ENCODE measurements around the gene SUGCT. TPM values are rescaled to one million over a fixed set of nuclear protein-coding genes. Genes with fewer than 3 reads are reported as not detected.

Gene SUGCT
- total and polyA plus RNA-seq, 2 of the 8 experiments (the other 6 are each of a cell fraction or from before 2014, with no cell fraction given), result 2.8 to 5.4 TPM

- H4K91ac ChIP-seq (replicated peaks; ENCODE audit: insufficient read length, low read length), result no peak overlapping the region
- H3K18ac ChIP-seq (ENCODE audit: extremely low read depth, low read length), result no peak overlapping the region
- H2BK120ac ChIP-seq (replicated peaks; ENCODE audit: low read depth, low read length), result no peak overlapping the region
- H3K23me2 ChIP-seq (ENCODE audit: low read depth, low read length), result no peaks in the 10 kb centered on the region
- no peak overlapping the region for H2BK20ac ChIP-seq (ENCODE audit: low read length)
- H2BK12ac ChIP-seq (ENCODE audit: low read depth, low read length), result no peak overlapping the region
- no peak overlapping the region for H3K9ac ChIP-seq (replicated peaks in 1 of 4; ENCODE audit: extremely low read depth in 1 of 4, low read depth in 3 of 4, low read length in 3 of 4)
- DNase-seq (ENCODE audit: low read depth in 1 of 2, low spot score in 2 of 2) (peak; percentile 51 to 76), FAIRE-seq (peak; percentile 32)
- no peaks in the 10 kb centered on the region for H3K27me3 ChIP-seq (replicated peaks in 1 of 4; ENCODE audit: control insufficient read depth in 3 of 4, extremely low read depth in 1 of 4, insufficient read depth in 3 of 4, low read length in 3 of 4)
- H3K56ac ChIP-seq (replicated peaks; ENCODE audit: insufficient read length, low read depth, low read length), result no peak overlapping the region
- no peaks in the 10 kb centered on the region for H3K36me3 ChIP-seq (ENCODE audit: control insufficient read depth in 2 of 4, insufficient read depth in 4 of 4, low read length in 3 of 4)
- no peaks in the 10 kb centered on the region for H3K79me2 ChIP-seq (ENCODE audit: control insufficient read depth in 1 of 2, insufficient read depth in 2 of 2, low read length in 2 of 2)
- no peaks in the 10 kb centered on the region for H3K79me1 ChIP-seq (ENCODE audit: low read depth, low read length)
- 40% methylated on average over 17 of the region's 17 CpGs; no CpG with 5 or more reads in 1 of the 2 experiments for WGBS, 2 experiments (ENCODE audit: extremely low coverage in 1 of 2, insufficient coverage in 1 of 2, insufficient read length in 1 of 2, insufficient replicate concordance in 2 of 2, low coverage in 1 of 2, low lambda C conversion rate in 2 of 2, missing lambda C conversion rate in 1 of 2)
- ChIA-PET POLR2A (ENCODE audit: partially characterized antibody) (no interaction called here), CTCF (ENCODE audit: partially characterized antibody) (interaction anchor here (0.6 to 6.5 kb wide), 40 partner anchors 9 to 1112 kb away, joined by 3 to 41 read pairs (median 4); no protein-coding TSS in a partner anchor)
- no peaks in the 10 kb centered on the region; a peak in 1 of 7 replicates for H3K4me1 ChIP-seq (replicated peaks in 1 of 4; ENCODE audit: control insufficient read depth in 3 of 4, insufficient read depth in 4 of 4, low read length in 3 of 4)
- H2BK5ac ChIP-seq (ENCODE audit: low read depth, low read length), result no peak overlapping the region
- H2AFZ ChIP-seq (ENCODE audit: low read length), result peak overlapping the region; percentile 100
- H3K14ac ChIP-seq (ENCODE audit: insufficient read length), result no peak overlapping the region
- H3K4me3 ChIP-seq (ENCODE audit: extremely low read depth in 1 of 4, insufficient read depth in 2 of 4, low read depth in 3 of 4, low read length in 4 of 4), result no peak overlapping the region
- no peak overlapping the region for H2BK15ac ChIP-seq (ENCODE audit: low read length)
- H3K27ac ChIP-seq (ENCODE audit: low read depth, low read length), result no peak overlapping the region
- H3K9me3 ChIP-seq (ENCODE audit: insufficient read depth in 2 of 2, low read depth in 1 of 2, low read length in 1 of 2), result no peaks in the 10 kb centered on the region
- no peak overlapping the region for H3K4ac ChIP-seq (replicated peaks; ENCODE audit: insufficient read length, low read depth, low read length)
- H4K5ac ChIP-seq (ENCODE audit: insufficient read length, low read depth, low read length), result no peak overlapping the region
- no peak overlapping the region for H4K8ac ChIP-seq (ENCODE audit: extremely low read depth, insufficient read depth, low read length)
- no peak overlapping the region for H3K4me2 ChIP-seq (ENCODE audit: insufficient read depth in 1 of 2, low read depth in 2 of 2, low read length in 2 of 2)
- no peak overlapping the region for H2AK5ac ChIP-seq (ENCODE audit: low read depth, low read length)
- H3K23ac ChIP-seq (ENCODE audit: insufficient read length), result no peak overlapping the region
- no peaks in the 10 kb centered on the region for H4K20me1 ChIP-seq (replicated peaks in 1 of 2; ENCODE audit: control insufficient read depth in 1 of 2, insufficient read depth in 2 of 2, low read length in 2 of 2)
Measured at GRCh38 chr7:40604601-40605438, 470.0 kb downstream of the SUGCT start.
